Neuronal stem cell (in vitro differentiated cells): ENCODE results near the gene PLCL1.

Experiments used
- DNase-seq: peaks from one replicate; pipeline ENCODE4 v3.0.0-alpha.2; 2013; ENCODE audit warnings: low spot score
- H2AFZ ChIP-seq: one replicate; pipeline ENCODE4 v1.6.1; 2013; ENCODE audit warnings: mild to moderate bottlenecking, low read length, inconsistent platforms
- H2AK5ac ChIP-seq: 2 replicates; pipeline ENCODE4 v1.6.1; 2013; ENCODE audit warnings: low read depth, mild to moderate bottlenecking, inconsistent platforms, low read length, moderate library complexity, mixed read lengths
- H2BK120ac ChIP-seq: 2 replicates; pipeline ENCODE4 v1.6.1; 2013; ENCODE audit warnings: low read depth, mild to moderate bottlenecking, inconsistent platforms, low read length, moderate library complexity, mixed read lengths
- H2BK12ac ChIP-seq: one replicate; pipeline ENCODE4 v1.6.1; 2013; ENCODE audit warnings: low read length, inconsistent platforms
- H2BK15ac ChIP-seq: 2 replicates; pipeline ENCODE4 v1.6.1; 2013; ENCODE audit warnings: mild to moderate bottlenecking, low read length, inconsistent platforms, mixed read lengths
- H2BK5ac ChIP-seq: one replicate; pipeline ENCODE4 v1.6.1; 2013; ENCODE audit warnings: inconsistent platforms, mild to moderate bottlenecking, low read length, moderate library complexity
- H3K14ac ChIP-seq: one replicate; pipeline ENCODE4 v1.6.1; 2013; ENCODE audit warnings: low read length, inconsistent platforms
- H3K18ac ChIP-seq: 2 replicates; pipeline ENCODE4 v1.6.1; 2013; ENCODE audit warnings: low read length, inconsistent platforms
- H3K23ac ChIP-seq: 2 replicates; pipeline ENCODE4 v1.6.1; 2013; ENCODE audit warnings: low read depth, mild to moderate bottlenecking, mixed read lengths, low read length, inconsistent platforms; ENCODE audit not compliant: poor library complexity
- H3K27ac ChIP-seq: replicated peaks from 3 replicates; pipeline ENCODE4 v1.5.1; 2013; ENCODE audit warnings: low read length, inconsistent platforms
- H3K27me3 ChIP-seq, 3 experiments: 2 replicates each; pipeline ENCODE4 v1.6.1; 2013; ENCODE audit warnings: low read length in 3 of 3, mild to moderate bottlenecking in 2 of 3, inconsistent platforms in 1 of 3, low read depth in 1 of 3, mixed read lengths in 1 of 3, moderate library complexity in 1 of 3; ENCODE audit not compliant: control insufficient read depth in 3 of 3, insufficient read depth in 3 of 3
- H3K36me3 ChIP-seq, 2 donors: replicated peaks in 1 of 2; 2 replicates each; pipeline ENCODE4 v1.6.1; 2013; ENCODE audit warnings: low read length in 2 of 2; ENCODE audit not compliant: control insufficient read depth in 2 of 2, insufficient read depth in 2 of 2
- H3K4ac ChIP-seq: 2 replicates; pipeline ENCODE4 v1.6.1; 2013; ENCODE audit warnings: inconsistent platforms, mild to moderate bottlenecking, low read length, moderate library complexity
- H3K4me1 ChIP-seq, 2 donors: 1 replicate in 1 of 2; 2 replicates in 1 of 2; pipeline ENCODE4 v1.6.1; 2013; ENCODE audit warnings: low read length in 2 of 2, low read depth in 1 of 2; ENCODE audit not compliant: control insufficient read depth in 2 of 2, insufficient read depth in 1 of 2
- H3K4me2 ChIP-seq: one replicate; pipeline ENCODE4 v1.6.1; 2013; ENCODE audit warnings: mild to moderate bottlenecking, low read length, inconsistent platforms; ENCODE audit not compliant: insufficient read depth, poor library complexity, severe bottlenecking
- H3K4me3 ChIP-seq, 2 donors: 2 replicates each; pipeline ENCODE4 v1.5.1; 2013; ENCODE audit warnings: low read length in 2 of 2, mild to moderate bottlenecking in 2 of 2, inconsistent platforms in 1 of 2, moderate library complexity in 1 of 2
- H3K79me1 ChIP-seq: one replicate; pipeline ENCODE4 v1.6.1; 2013; ENCODE audit warnings: low read depth, mild to moderate bottlenecking, inconsistent platforms, low read length, moderate library complexity
- H3K9ac ChIP-seq: one replicate; pipeline ENCODE4 v1.6.1; 2013; ENCODE audit warnings: mild to moderate bottlenecking, low read depth, low read length, inconsistent platforms; ENCODE audit not compliant: poor library complexity
- H3K9me3 ChIP-seq, 2 donors: replicated peaks in 1 of 2; 2 replicates each; pipeline versions ENCODE3 to v1.6.1; 2013; ENCODE audit warnings: low read length in 2 of 2, mild to moderate bottlenecking in 2 of 2, inconsistent platforms in 1 of 2, low read depth in 1 of 2, mixed read lengths in 1 of 2, moderate library complexity in 1 of 2; ENCODE audit not compliant: control insufficient read depth in 2 of 2, insufficient read depth in 1 of 2
- H4K8ac ChIP-seq: one replicate; pipeline ENCODE4 v1.6.1; 2013; ENCODE audit warnings: low read depth, mild to moderate bottlenecking, inconsistent platforms, low read length, moderate library complexity
- H4K91ac ChIP-seq: one replicate; pipeline ENCODE4 v1.6.1; 2013; ENCODE audit warnings: low read length, low read depth, mild to moderate bottlenecking, inconsistent platforms; ENCODE audit not compliant: poor library complexity
- WGBS, 2 donors: extraction: QIAGEN DNeasy Blood & Tissue Kit; methylation state at CpG; one replicate each; pipeline ENCODE4 v1.1.7; 2013; ENCODE audit warnings: missing lambda C conversion rate in 2 of 2, mixed read lengths in 1 of 2; ENCODE audit not compliant: insufficient read length in 2 of 2, insufficient replicate concordance in 1 of 2; ENCODE audit errors: extremely low coverage in 2 of 2; 5-methylcytosine and 5-hydroxymethylcytosine counted together

Gene PLCL1

GRCh38 chr2:198045227-198045626 lies 240.8 kb downstream of the PLCL1 start:
- Histone ChIP-seq H2BK12ac (no peak overlapping the region), H2AFZ (no peak overlapping the region), H3K18ac (no peak overlapping the region), H3K4ac (no peak overlapping the region), H3K9me3 (peaks cover 0 to 2% of the 10 kb centered on the region in 2 donors), H3K9ac (no peak overlapping the region), H3K4me1 (no peaks in the 10 kb centered on the region), H3K79me1 (no peaks in the 10 kb centered on the region), H2BK120ac (no peak overlapping the region), H3K23ac (no peak overlapping the region), H2BK5ac (no peak overlapping the region), H4K91ac (no peak overlapping the region), H3K14ac (no peak overlapping the region), H3K27ac (no peak overlapping the region), H3K4me2 (no peak overlapping the region), H2BK15ac (no peak overlapping the region), H3K27me3 (no peaks in the 10 kb centered on the region), H3K4me3 (no peak overlapping the region), H2AK5ac (no peak overlapping the region), H3K36me3 (no peaks in the 10 kb centered on the region), H4K8ac (no peak overlapping the region)
- DNase-seq: no peak

GRCh38 chr2:198052741-198053140 lies 248.3 kb downstream of the PLCL1 start:
- no peak overlapping the region for H2BK12ac ChIP-seq
- H2AFZ ChIP-seq: no peak overlapping the region
- H4K91ac ChIP-seq: no peak overlapping the region
- no peaks in the 10 kb centered on the region for H3K79me1 ChIP-seq
- WGBS, 2 donors: no CpG with 5 or more reads among the region's 2 CpGs
- no peak overlapping the region for H2AK5ac ChIP-seq
- H3K14ac ChIP-seq: no peak overlapping the region
- no peak overlapping the region for H3K4me3 ChIP-seq
- H3K4me2 ChIP-seq: no peak overlapping the region
- no peaks in the 10 kb centered on the region for H3K9me3 ChIP-seq
- no peaks in the 10 kb centered on the region for H3K36me3 ChIP-seq
- H2BK5ac ChIP-seq: no peak overlapping the region
- no peak overlapping the region for H2BK120ac ChIP-seq
- DNase-seq: no peak
- no peak overlapping the region for H3K9ac ChIP-seq
- H3K27ac ChIP-seq: no peak overlapping the region
- H3K23ac ChIP-seq: no peak overlapping the region
- H4K8ac ChIP-seq: no peak overlapping the region
- H2BK15ac ChIP-seq: no peak overlapping the region
- no peak overlapping the region for H3K4ac ChIP-seq
- H3K18ac ChIP-seq: no peak overlapping the region
- H3K4me1 ChIP-seq: no peaks in the 10 kb centered on the region
- no peaks in the 10 kb centered on the region for H3K27me3 ChIP-seq

- Histone ChIP-seq H3K18ac (no peak overlapping the region), H2BK5ac (no peak overlapping the region), H3K9me3 (no peaks in the 10 kb centered on the region), H2BK12ac (no peak overlapping the region), H3K36me3 (no peaks in the 10 kb centered on the region), H3K4ac (no peak overlapping the region), H3K4me1 (no peaks in the 10 kb centered on the region), H3K27ac (no peak overlapping the region), H3K9ac (no peak overlapping the region), H4K8ac (no peak overlapping the region), H3K14ac (no peak overlapping the region), H3K79me1 (no peaks in the 10 kb centered on the region), H3K23ac (no peak overlapping the region), H2BK15ac (no peak overlapping the region), H4K91ac (no peak overlapping the region), H2BK120ac (no peak overlapping the region), H3K4me2 (no peak overlapping the region), H3K4me3 (no peak overlapping the region), H2AFZ (no peak overlapping the region), H2AK5ac (no peak overlapping the region), H3K27me3 (no peaks in the 10 kb centered on the region)
- DNase-seq: no peak
- WGBS, 2 donors: no CpG with 5 or more reads among the region's 1 CpG
Measured at GRCh38 chr2:198053148-198053547, 248.8 kb downstream of the PLCL1 start.

GRCh38 chr2:198053776-198054175 lies 249.4 kb downstream of the PLCL1 start:
- H3K9me3 ChIP-seq: no peaks in the 10 kb centered on the region
- no peak overlapping the region for H4K8ac ChIP-seq
- no peak overlapping the region for H3K23ac ChIP-seq
- H2BK15ac ChIP-seq: no peak overlapping the region
- H3K4me1 ChIP-seq: no peaks in the 10 kb centered on the region
- no peak overlapping the region for H3K4ac ChIP-seq
- H3K4me2 ChIP-seq: no peak overlapping the region
- H3K27ac ChIP-seq: no peak overlapping the region
- H3K27me3 ChIP-seq: no peaks in the 10 kb centered on the region
- H2AFZ ChIP-seq: no peak overlapping the region
- no peak overlapping the region for H2BK12ac ChIP-seq
- no peak overlapping the region for H2AK5ac ChIP-seq
- no peaks in the 10 kb centered on the region for H3K79me1 ChIP-seq
- no peak overlapping the region for H3K9ac ChIP-seq
- no peak overlapping the region for H2BK120ac ChIP-seq
- no peak overlapping the region for H2BK5ac ChIP-seq
- no peak overlapping the region for H4K91ac ChIP-seq
- no peak for DNase-seq
- no peak overlapping the region for H3K4me3 ChIP-seq
- WGBS, 2 donors: no CpG with 5 or more reads among the region's 1 CpG
- H3K18ac ChIP-seq: no peak overlapping the region
- H3K36me3 ChIP-seq: no peaks in the 10 kb centered on the region
- H3K14ac ChIP-seq: no peak overlapping the region
